Activated naive CD8-positive, alpha-beta T cell (primary cell): ENCODE measurements around the gene HAUS8.
A peak's percentile ranks its signal among the peaks of the same experiment; 100 is the strongest.

Experiments used
- H3K27ac Mint-ChIP-seq: one replicate; pipeline ENCODE4 v1.8.0; 2021; ENCODE audit warnings: mixed read lengths
- H3K27me3 Mint-ChIP-seq: one replicate; pipeline ENCODE4 v1.8.0; 2021; ENCODE audit warnings: mixed read lengths
- H3K36me3 Mint-ChIP-seq: one replicate; pipeline ENCODE4 v1.8.0; 2021; ENCODE audit warnings: mixed read lengths
- H3K4me1 Mint-ChIP-seq: one replicate; pipeline ENCODE4 v1.8.0; 2021; ENCODE audit warnings: low read depth, mixed read lengths
- H3K4me3 Mint-ChIP-seq: one replicate; pipeline ENCODE4 v1.8.0; 2021; ENCODE audit warnings: mild to moderate bottlenecking, mixed read lengths
- H3K9me3 Mint-ChIP-seq: one replicate; pipeline ENCODE4 v1.8.0; 2021; ENCODE audit warnings: low read depth, mixed read lengths

Gene HAUS8

DNA sequence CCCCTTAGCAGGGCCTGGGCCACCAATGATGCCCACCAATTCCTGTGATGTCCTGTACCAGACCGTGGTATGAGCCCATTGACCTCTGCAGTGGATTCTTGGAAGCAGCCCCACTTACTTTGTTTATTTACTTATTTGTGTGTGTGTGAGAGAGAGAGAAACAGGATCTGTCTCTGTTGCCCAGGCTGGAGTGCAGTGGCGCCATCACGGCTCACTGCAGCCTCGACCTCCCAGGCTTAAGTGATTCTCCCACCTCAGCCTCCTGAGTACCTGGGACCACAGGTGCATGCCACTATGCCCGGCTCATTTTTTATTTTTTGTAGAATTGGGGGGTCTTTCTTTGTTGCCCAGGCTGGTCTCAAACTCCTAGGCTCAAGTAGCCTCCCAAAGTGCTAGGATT, 13.3 kb upstream of the HAUS8 start:
- Mint-ChIP-seq H3K27ac (no peak overlapping the region), H3K36me3 (peaks cover 2% of the 10 kb centered on the region), H3K27me3 (no peaks in the 10 kb centered on the region), H3K4me1 (peaks cover 44% of the 10 kb centered on the region), H3K4me3 (no peak overlapping the region), H3K9me3 (no peaks in the 10 kb centered on the region)

GRCh38 chr19:17086834-17087233, 11.6 kb upstream of the HAUS8 start:
- Mint-ChIP-seq H3K27ac (no peak overlapping the region), H3K9me3 (no peaks in the 10 kb centered on the region), H3K36me3 (peaks cover 2% of the 10 kb centered on the region), H3K4me1 (peaks cover 55% of the 10 kb centered on the region), H3K4me3 (no peak overlapping the region), H3K27me3 (no peaks in the 10 kb centered on the region)

- peaks cover 57% of the 10 kb centered on the region for H3K4me1 Mint-ChIP-seq
- H3K27me3 Mint-ChIP-seq, result no peaks in the 10 kb centered on the region
- no peak overlapping the region for H3K27ac Mint-ChIP-seq
- no peak overlapping the region for H3K4me3 Mint-ChIP-seq
- H3K36me3 Mint-ChIP-seq, result peaks cover 2% of the 10 kb centered on the region
- no peaks in the 10 kb centered on the region for H3K9me3 Mint-ChIP-seq
Observed at GRCh38 chr19:17086120-17086519, 10.9 kb upstream of the HAUS8 start.

DNA sequence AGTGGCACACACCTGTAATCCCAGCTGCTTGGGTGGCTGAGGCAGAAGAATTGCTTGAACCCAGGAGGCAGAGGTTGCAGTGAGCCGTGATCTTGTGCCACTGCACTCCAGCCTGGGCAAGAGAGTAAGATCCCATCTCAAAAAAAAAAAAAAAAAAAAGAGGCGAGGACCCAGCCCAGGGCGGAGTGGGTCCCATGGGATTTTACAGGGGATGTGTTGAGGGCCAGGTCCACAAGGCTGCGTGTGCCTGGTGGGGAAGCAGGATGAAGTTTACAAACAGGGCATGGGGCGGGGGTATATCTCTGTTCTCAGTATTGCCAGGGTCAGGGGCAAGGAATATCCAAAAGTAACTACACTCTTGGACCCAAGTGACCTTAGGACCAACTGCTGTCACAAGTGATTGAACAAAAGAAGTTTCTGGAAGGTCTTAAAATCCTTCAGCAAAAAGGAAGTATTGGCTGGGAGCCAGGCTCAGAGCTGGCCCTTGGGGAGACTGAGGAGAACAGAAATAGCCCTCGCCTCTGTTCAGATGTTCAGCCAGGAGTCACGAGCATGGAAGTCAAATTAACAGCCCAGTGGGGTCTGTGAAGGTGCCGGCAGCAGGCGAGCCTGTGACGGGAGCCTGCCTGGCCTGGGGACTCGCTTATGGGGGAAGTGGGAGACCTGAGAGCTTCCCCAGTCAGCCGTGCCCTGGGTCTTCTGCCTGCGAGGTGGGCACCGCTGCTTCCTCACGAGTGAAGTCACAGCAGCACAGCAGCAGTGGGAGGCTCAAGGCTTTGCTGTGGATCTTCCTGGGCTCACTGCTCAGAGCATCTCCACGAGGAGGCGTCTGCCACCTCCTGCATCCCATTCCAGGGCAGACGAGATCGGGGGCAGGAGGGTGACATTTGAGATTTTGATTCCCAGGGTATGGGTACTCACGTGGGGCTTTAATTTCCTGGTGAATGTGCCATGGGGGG, 6.7 kb upstream of the HAUS8 start:
- no peaks in the 10 kb centered on the region for H3K36me3 Mint-ChIP-seq
- H3K27me3 Mint-ChIP-seq, result no peaks in the 10 kb centered on the region
- no peaks in the 10 kb centered on the region for H3K9me3 Mint-ChIP-seq
- peaks cover 60% of the 10 kb centered on the region for H3K4me1 Mint-ChIP-seq
- H3K27ac Mint-ChIP-seq, result peak overlapping the region; percentile 50
- no peak overlapping the region for H3K4me3 Mint-ChIP-seq

GRCh38 chr19:17080440-17080801, 5.2 kb upstream of the HAUS8 start:
- Mint-ChIP-seq H3K4me3 (peak overlapping the region; percentile 74), H3K4me1 (peaks cover 61% of the 10 kb centered on the region)

GRCh38 chr19:17079710-17080439, 4.6 kb upstream of the HAUS8 start:
- Mint-ChIP-seq H3K4me3 (peak overlapping the region; percentile 74), H3K4me1 (peaks cover 58% of the 10 kb centered on the region), H3K36me3 (no peaks in the 10 kb centered on the region), H3K9me3 (no peaks in the 10 kb centered on the region), H3K27me3 (no peaks in the 10 kb centered on the region), H3K27ac (peak overlapping the region; percentile 87)

More at GRCh38 chr19:17080440-17080801, 5.2 kb upstream of the HAUS8 start:
- Mint-ChIP-seq H3K36me3 (no peaks in the 10 kb centered on the region), H3K27ac (peak overlapping the region; percentile 87), H3K9me3 (no peaks in the 10 kb centered on the region), H3K27me3 (no peaks in the 10 kb centered on the region)

DNA sequence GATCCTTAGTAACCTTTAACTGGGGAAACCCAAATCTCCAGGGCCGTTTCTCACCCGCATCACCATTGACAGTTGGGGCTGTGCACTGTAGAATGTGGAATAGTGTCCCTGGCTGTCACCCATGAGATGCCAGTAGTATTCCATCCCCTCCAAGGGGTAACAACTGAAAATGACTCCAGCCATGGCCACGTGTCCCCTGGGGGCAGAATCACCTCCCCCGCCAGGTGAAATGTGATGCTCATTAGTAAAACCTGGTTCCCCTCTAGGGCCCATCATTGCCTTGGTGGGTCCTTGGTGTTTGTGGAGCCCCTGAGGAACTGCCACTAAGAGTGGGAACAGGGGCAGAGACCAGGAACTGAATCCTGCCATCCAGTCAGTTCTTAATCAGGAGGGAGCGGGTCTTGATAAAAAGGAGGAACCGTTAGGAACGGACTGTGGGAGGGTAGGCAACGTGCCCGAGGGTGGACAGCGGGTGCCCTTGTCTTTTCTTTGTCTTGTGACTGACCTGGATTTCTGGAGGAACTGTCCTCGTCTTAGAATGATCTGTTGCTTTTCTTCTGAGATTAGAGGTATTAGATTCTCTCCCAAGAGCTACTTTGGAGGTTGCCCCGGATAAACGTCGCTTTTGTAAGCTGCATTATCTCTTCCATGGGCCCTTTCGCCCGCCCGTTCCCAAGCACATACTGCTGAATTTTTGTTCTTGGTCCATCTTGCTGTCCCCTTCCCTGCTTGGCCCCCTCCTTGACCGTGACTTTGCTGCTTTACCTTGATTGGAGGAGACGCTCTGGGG, 3.9 kb upstream of the HAUS8 start:
- no peaks in the 10 kb centered on the region for H3K36me3 Mint-ChIP-seq
- H3K27ac Mint-ChIP-seq, result peak overlapping the region; percentile 87
- H3K9me3 Mint-ChIP-seq, result no peaks in the 10 kb centered on the region
- peaks cover 66% of the 10 kb centered on the region for H3K4me1 Mint-ChIP-seq
- H3K4me3 Mint-ChIP-seq, result peak overlapping the region; percentile 74
- H3K27me3 Mint-ChIP-seq, result no peaks in the 10 kb centered on the region

DNA sequence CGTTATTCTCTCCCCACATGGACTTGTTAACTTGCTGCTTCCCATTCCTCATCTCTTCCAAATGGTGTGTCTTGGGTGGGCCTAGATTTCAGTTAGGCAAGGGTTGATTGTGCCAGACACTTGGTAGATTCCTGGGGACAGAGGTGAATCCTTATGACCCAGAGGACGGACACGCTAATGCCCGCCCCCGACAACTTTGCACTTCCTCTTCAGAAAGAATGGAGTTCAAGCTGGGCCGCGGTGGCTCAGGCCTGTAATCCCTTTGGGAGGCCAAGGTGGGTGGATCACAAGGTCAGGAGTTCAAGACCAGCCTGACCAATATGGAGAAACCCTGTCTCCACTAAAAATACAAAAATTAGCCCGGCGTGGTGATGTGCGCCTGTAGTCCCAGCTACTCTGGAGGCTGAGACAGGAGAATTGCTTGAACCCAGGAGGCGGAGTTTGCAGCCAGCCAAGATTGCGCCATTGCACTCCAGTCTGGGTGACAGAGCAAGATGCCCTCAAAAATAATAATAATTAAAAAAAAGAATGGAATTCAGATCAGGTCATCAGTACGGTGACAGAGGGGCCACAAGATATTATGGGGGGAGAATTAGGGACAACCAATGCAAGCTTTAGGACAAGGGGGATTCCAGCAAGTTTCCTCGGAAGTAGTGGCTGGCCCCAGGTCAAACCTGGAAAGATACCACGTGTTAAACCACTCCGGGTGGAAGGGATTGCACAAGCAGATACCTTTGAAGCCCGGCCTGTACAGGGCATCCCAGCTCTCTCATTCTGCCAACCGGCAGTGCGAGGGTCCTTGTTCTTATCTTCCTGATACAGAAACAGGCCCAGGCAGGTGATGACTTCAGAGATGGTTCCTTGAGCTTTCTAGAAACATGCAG, 3.0 kb upstream of the HAUS8 start:
- peaks cover 71% of the 10 kb centered on the region for H3K4me1 Mint-ChIP-seq
- peak overlapping the region; percentile 50 for H3K27ac Mint-ChIP-seq
- no peaks in the 10 kb centered on the region for H3K9me3 Mint-ChIP-seq
- H3K4me3 Mint-ChIP-seq, result peak overlapping the region; percentile 96
- no peaks in the 10 kb centered on the region for H3K36me3 Mint-ChIP-seq
- no peaks in the 10 kb centered on the region for H3K27me3 Mint-ChIP-seq

DNA sequence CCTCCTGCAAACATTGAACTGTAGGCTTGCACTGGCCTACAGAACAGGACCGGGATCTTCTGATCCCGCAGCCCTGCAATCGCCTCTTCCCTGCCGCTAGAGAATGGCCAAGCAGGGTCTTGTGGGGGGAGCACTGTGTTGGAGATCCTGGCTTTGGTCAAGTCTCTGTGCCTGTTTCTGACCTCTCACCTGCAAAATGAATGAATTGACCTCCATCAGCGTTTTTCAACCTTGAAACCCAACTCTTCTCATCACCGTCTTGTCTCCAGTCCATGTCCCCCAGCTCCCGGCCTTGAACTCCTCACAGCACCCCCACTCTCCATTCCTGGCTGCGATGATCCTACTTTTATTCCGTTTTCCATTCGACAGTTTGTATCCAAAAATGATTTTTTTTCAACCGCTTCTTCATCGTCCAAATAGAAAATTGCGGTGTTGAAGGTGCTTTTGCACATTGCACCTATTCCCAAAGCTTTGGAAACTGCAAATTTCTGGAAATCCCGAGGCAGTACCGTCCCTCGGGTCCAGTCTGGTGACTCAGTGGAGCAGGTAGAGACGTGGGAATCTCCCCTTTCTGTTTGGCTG, 2.3 kb upstream of the HAUS8 start:
- Mint-ChIP-seq H3K4me1 (peaks cover 68% of the 10 kb centered on the region), H3K4me3 (peak overlapping the region; percentile 96), H3K36me3 (no peaks in the 10 kb centered on the region), H3K9me3 (no peaks in the 10 kb centered on the region), H3K27me3 (no peaks in the 10 kb centered on the region), H3K27ac (peak overlapping the region; percentile 50)

DNA sequence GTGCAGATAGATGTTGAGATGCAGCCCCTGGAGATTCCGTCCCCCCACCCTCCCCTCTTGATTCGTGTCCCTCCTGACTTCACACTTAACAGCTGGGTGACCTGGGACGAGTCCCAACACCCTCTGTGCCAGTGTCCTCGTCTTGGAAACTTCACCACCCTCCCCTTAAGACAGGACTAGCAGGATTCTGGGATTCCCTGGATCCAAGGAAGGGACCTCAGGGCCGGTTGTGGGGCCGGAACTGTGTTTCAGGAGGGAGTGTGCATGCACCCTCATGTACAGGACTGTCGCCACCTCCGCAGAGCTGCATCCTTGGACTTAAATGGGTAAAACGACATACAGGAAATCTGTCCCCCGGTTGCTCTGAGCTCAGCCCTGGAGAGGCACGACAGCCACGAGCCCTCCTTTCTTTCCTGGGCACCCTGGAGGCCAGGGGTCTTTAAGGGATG, 1.3 kb upstream of the HAUS8 start:
- Mint-ChIP-seq H3K9me3 (no peaks in the 10 kb centered on the region), H3K36me3 (no peaks in the 10 kb centered on the region), H3K27ac (peak overlapping the region; percentile 59), H3K27me3 (no peaks in the 10 kb centered on the region), H3K4me1 (peaks cover 59% of the 10 kb centered on the region), H3K4me3 (peak overlapping the region; percentile 96)

DNA sequence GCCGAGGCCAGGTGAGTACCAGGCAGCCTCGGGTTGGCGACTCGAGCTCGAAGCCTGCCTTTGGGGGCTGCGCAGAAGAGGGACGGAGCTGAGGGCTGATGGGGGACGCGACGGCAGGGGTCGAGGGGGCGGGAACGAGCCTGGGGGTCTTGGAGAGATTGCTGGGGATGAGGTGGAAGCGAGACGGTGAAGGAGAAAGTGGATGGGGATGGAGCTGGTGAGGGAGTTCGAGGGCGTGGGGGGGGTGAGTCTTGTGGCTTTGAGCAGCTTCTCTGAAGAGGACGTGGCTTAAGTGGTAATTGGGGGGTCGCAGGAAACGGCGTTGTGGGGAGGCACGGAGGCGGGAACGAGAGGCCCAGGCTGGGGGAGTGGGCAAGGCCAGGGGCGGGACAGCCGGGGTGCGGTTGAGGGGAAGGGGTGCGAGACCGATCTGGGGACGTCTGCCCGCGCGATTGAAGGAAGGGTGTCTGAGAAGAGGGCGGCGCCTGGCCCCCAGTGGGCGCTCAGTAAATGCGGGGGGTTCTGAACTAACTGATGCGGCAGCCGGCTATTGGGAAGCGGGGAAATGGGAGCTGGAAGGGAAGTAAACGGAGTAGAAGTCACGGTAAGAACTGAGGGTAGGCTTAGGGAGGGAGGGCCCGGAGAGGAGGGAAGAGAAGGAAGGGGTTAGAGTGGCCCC, 751 bp upstream of the HAUS8 start:
- peak overlapping the region; percentile 96 for H3K4me3 Mint-ChIP-seq
- H3K27me3 Mint-ChIP-seq, result no peaks in the 10 kb centered on the region
- no peaks in the 10 kb centered on the region for H3K36me3 Mint-ChIP-seq
- H3K9me3 Mint-ChIP-seq, result no peaks in the 10 kb centered on the region
- peaks cover 57% of the 10 kb centered on the region for H3K4me1 Mint-ChIP-seq
- peak overlapping the region; percentile 91 for H3K27ac Mint-ChIP-seq

DNA sequence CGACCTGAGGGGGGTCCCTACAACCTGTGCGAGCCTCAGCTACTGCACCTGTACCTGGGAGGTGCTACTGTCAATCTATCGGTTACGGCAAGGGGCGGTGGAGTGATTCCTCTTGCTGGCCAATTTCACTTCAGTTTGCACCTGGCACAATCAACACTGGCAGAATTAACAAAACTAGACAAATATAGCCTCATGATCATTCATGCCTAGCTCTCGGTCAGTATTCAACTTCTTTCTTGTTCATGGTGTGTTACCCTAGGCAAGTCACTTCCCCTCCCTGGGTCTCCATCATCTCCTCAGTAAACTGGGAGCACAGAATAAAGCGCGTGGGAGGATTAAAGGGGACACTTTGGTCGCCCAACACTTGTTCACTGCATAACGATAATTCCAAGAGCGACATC, 618 bp downstream of the HAUS8 start:
- peak overlapping the region; percentile 100 for H3K4me3 Mint-ChIP-seq
- H3K36me3 Mint-ChIP-seq, result no peaks in the 10 kb centered on the region
- peaks cover 51% of the 10 kb centered on the region for H3K4me1 Mint-ChIP-seq
- no peaks in the 10 kb centered on the region for H3K27me3 Mint-ChIP-seq
- no peaks in the 10 kb centered on the region for H3K9me3 Mint-ChIP-seq
- H3K27ac Mint-ChIP-seq, result peak overlapping the region; percentile 98

GRCh38 chr19:17073869-17074633, 1.2 kb downstream of the HAUS8 start:
- no peaks in the 10 kb centered on the region for H3K9me3 Mint-ChIP-seq
- peaks cover 46% of the 10 kb centered on the region for H3K4me1 Mint-ChIP-seq
- H3K4me3 Mint-ChIP-seq, result peak overlapping the region; percentile 100
- H3K36me3 Mint-ChIP-seq, result no peaks in the 10 kb centered on the region
- H3K27me3 Mint-ChIP-seq, result no peaks in the 10 kb centered on the region
- H3K27ac Mint-ChIP-seq, result peak overlapping the region; percentile 98
